Caco-2 (cell line): ENCODE data around the gene PCDHGB4. TPM values are rescaled to one million over a fixed set of nuclear protein-coding genes. Genes with fewer than 3 reads are reported as not detected.

Experiments used
- BruUV-seq: library from RNA; stranded (reverse); fragments of 400-500 nt; replicated peaks from 2 replicates; lab custom pipeline; 2021; lab: Mats Ljungman, UMichigan
- CTCF ChIA-PET: fragments of 300-600 bp; sonication (Branson Sonifier 250); formaldehyde crosslinking; loops from one replicate; lab custom pipeline; 2022; ENCODE audit warnings: antibody characterized with exemption; lab: Charles Lee
- POLR2A ChIA-PET: fragments of 300-600 bp; sonication (Branson Sonifier 250); formaldehyde crosslinking; loops from one replicate; lab custom pipeline; 2022; ENCODE audit warnings: antibody characterized with exemption; lab: Charles Lee
- DNase-seq, 2 experiments: peaks; one replicate each; pipeline versions ENCODE4 v3.0.0 to v3.0.0-alpha.2; 2020 to 2022
- H3K27me3 ChIP-seq: replicated peaks from 2 replicates; pipeline ENCODE4 v1.6.0; 2011; ENCODE audit warnings: low read length; ENCODE audit not compliant: control insufficient read depth, insufficient read depth
- H3K36me3 ChIP-seq: 2 replicates; pipeline ENCODE4 v1.5.1; 2011; ENCODE audit warnings: low read length; ENCODE audit not compliant: control insufficient read depth, insufficient read depth
- H3K4me1 ChIP-seq: fragments of 250-450 bp; sonication (Bioruptor Pico); 2 replicates; pipeline ENCODE4 v1.5.1; 2020; ENCODE audit warnings: mild to moderate bottlenecking
- H3K4me3 ChIP-seq: 2 replicates; pipeline ENCODE4 v1.5.1; 2011; ENCODE audit warnings: low read depth, mild to moderate bottlenecking, control low read depth, low read length
- H3K9me3 ChIP-seq: fragments of 250-450 bp; sonication (Bioruptor Pico); 2 replicates; pipeline ENCODE4 v1.5.1; 2020; ENCODE audit warnings: mild to moderate bottlenecking, moderate library complexity
- H3K27ac Mint-ChIP-seq: one replicate; pipeline ENCODE4 v1.8.0; 2022; ENCODE audit warnings: mixed read lengths; ENCODE audit not compliant: unreplicated experiment
- H3K27me3 Mint-ChIP-seq: one replicate; pipeline ENCODE4 v1.8.0; 2022; ENCODE audit warnings: mixed read lengths; ENCODE audit not compliant: insufficient read depth, unreplicated experiment
- H3K36me3 Mint-ChIP-seq: one replicate; pipeline ENCODE4 v1.8.0; 2022; ENCODE audit warnings: mild to moderate bottlenecking, mixed read lengths; ENCODE audit not compliant: insufficient read depth, unreplicated experiment
- H3K4me1 Mint-ChIP-seq: one replicate; pipeline ENCODE4 v1.8.0; 2022; ENCODE audit warnings: low read depth, mixed read lengths; ENCODE audit not compliant: unreplicated experiment
- H3K4me3 Mint-ChIP-seq: one replicate; pipeline ENCODE4 v1.8.0; 2022; ENCODE audit warnings: mild to moderate bottlenecking, moderate library complexity, mixed read lengths; ENCODE audit not compliant: unreplicated experiment
- H3K9me3 Mint-ChIP-seq: one replicate; pipeline ENCODE4 v1.8.0; 2022; ENCODE audit warnings: mixed read lengths; ENCODE audit not compliant: unreplicated experiment
- CTCF ChIP-seq, 2 experiments: fragments of 200-600 bp in 1 of 2; IDR thresholded peaks; 1 replicate in 1 of 2; 2 replicates in 1 of 2; pipeline versions ENCODE4 v1.5.1 to v1.8.0; 2011 to 2022; ENCODE audit warnings: antibody characterized with exemption in 1 of 2, control low read depth in 1 of 2, inconsistent platforms in 1 of 2, low read depth in 1 of 2, low read length in 1 of 2, mild to moderate bottlenecking in 1 of 2, moderate library complexity in 1 of 2; ENCODE audit not compliant: insufficient read depth in 1 of 2, severe bottlenecking in 1 of 2, unreplicated experiment in 1 of 2
- intact Hi-C: fragments of 100-400 bp; cut with micrococcal nuclease; formaldehyde crosslinking; loops from one replicate; pipeline ENCODE4 v1.10.0; 2022; ENCODE audit not compliant: unreplicated experiment
- total RNA-seq: library from RNA; stranded (reverse); gene quantifications from 2 replicates; pipeline ENCODE4 v1.2.3, GENCODE V29; 2022

PCDHGB4 gene
- total RNA-seq, 1 experiment from 2014 or later = 0.14 TPM

- Mint-ChIP-seq H3K27me3 (no peaks in the 10 kb centered on the region), H3K9me3 (peaks cover 10% of the 10 kb centered on the region), H3K4me1 (no peaks in the 10 kb centered on the region), H3K4me3 (no peak overlapping the region), H3K27ac (no peak overlapping the region), H3K36me3 (no peaks in the 10 kb centered on the region)
- no peak for TF ChIP-seq CTCF (IDR thresholded peaks at IDR 0.05; ENCODE audit: insufficient read depth in 1 of 2, low read depth in 1 of 2, low read length in 1 of 2, severe bottlenecking in 1 of 2, unreplicated experiment in 1 of 2)
- intact Hi-C loops = no loop called here
- DNase-seq = no peak
- no peaks in the 10 kb centered on the region for H3K27me3 ChIP-seq
- H3K9me3 ChIP-seq = no peaks in the 10 kb centered on the region; the same call in 1 of the 2 replicates
- ChIA-PET CTCF (no interaction called here), POLR2A (no interaction called here)
- no peaks in the 10 kb centered on the region for H3K4me1 ChIP-seq
- BruUV-seq = no TSS peak
- H3K36me3 ChIP-seq = no peaks in the 10 kb centered on the region
- H3K4me3 ChIP-seq = no peak overlapping the region
Observed at GRCh38 chr5:141356133-141356532, 31.4 kb upstream of the PCDHGB4 start.

- no peak overlapping the region for H3K4me3 Mint-ChIP-seq
- no peak overlapping the region for H3K27ac Mint-ChIP-seq
- H3K36me3 ChIP-seq = no peaks in the 10 kb centered on the region
- H3K9me3 Mint-ChIP-seq = peaks cover 10% of the 10 kb centered on the region
- no peaks in the 10 kb centered on the region for H3K4me1 Mint-ChIP-seq
- H3K9me3 ChIP-seq = no peaks in the 10 kb centered on the region; the same call in 1 of the 2 replicates
- intact Hi-C loops = no loop called here
- POLR2A ChIA-PET = no interaction called here
- DNase-seq = no peak
- H3K27me3 ChIP-seq = no peaks in the 10 kb centered on the region
- H3K36me3 Mint-ChIP-seq = no peaks in the 10 kb centered on the region
- CTCF ChIA-PET = no interaction called here
- H3K4me1 ChIP-seq = no peaks in the 10 kb centered on the region
- TF ChIP-seq CTCF (IDR thresholded peaks at IDR 0.05; ENCODE audit: insufficient read depth in 1 of 2, low read depth in 1 of 2, low read length in 1 of 2, severe bottlenecking in 1 of 2, unreplicated experiment in 1 of 2) = no peak
- BruUV-seq = no TSS peak
- H3K4me3 ChIP-seq = no peak overlapping the region
- H3K27me3 Mint-ChIP-seq = no peaks in the 10 kb centered on the region
Observed at GRCh38 chr5:141356950-141357349, 30.5 kb upstream of the PCDHGB4 start.

DNA sequence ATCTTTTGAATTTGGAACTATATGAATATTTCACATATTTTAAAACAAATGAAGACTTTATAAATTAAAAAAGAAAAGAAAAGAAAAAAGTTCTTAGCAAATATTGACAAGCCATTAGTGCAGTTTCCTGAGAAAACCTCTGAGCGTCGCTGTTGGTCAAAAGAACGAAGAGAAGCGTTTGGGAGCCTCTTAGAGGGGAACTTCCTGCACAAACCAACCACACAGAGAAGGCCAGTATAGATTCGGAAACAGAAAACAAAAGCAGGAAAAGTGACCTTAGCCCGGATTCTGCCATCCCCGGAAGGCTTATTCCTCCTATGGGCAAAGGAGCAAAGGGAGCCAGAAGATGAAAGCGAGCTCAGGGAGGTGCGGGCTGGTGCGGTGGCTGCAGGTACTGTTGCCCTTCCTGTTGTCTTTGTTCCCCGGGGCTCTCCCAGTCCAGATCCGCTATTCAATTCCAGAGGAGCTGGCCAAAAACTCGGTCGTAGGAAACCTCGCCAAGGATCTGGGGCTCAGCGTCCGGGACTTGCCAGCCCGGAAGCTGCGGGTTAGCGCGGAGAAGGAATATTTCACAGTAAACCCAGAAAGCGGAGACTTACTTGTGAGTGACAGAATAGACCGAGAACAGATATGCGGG is 27.6 kb upstream of the PCDHGB4 start, which contains the start of gene PCDHGB2:
Gene PCDHGB2 (plus strand): TSS at position 205 of the 637 bp plus-strand sequence. CDS start 142 bp downstream, at position 347.
- H3K36me3 Mint-ChIP-seq = no peaks in the 10 kb centered on the region
- Histone ChIP-seq H3K9me3 (no peaks in the 10 kb centered on the region; the same call in 1 of the 2 replicates), H3K4me1 (no peaks in the 10 kb centered on the region), H3K27me3 (no peaks in the 10 kb centered on the region), H3K36me3 (no peaks in the 10 kb centered on the region), H3K4me3 (no peak within 1 kb of the TSS)
- no peaks in the 10 kb centered on the region for H3K4me1 Mint-ChIP-seq
- TSS peak; percentile 44 for BruUV-seq
- peak in 1 of 2 experiments; percentile 15 for DNase-seq
- peak; percentile 40 to 47 for TF ChIP-seq CTCF (IDR thresholded peaks at IDR 0.05; ENCODE audit: insufficient read depth in 1 of 2, low read depth in 1 of 2, low read length in 1 of 2, severe bottlenecking in 1 of 2, unreplicated experiment in 1 of 2)
- intact Hi-C loops = loop anchor here (1.0 to 2.0 kb wide), 3 partner anchors 33 to 205 kb away; no protein-coding TSS in a partner anchor
- POLR2A ChIA-PET = no interaction called here
- CTCF ChIA-PET = no interaction called here
- peaks cover 21% of the 10 kb centered on the region for H3K9me3 Mint-ChIP-seq
- peak within 1 kb of the TSS; percentile 31 for H3K27ac Mint-ChIP-seq
- H3K4me3 Mint-ChIP-seq = peak within 1 kb of the TSS; percentile 36
- no peaks in the 10 kb centered on the region for H3K27me3 Mint-ChIP-seq
